Heart left ventricle (tissue), 13 donors: ENCODE measurements around the gene ROM1.
"Not testable (repeated sequence)": the region's sequence is repeated elsewhere in the genome, so short reads cannot be mapped to it uniquely, and the experiment has no call there.

Experiments
- POLR2A ChIP-seq, 2 donors: fragments of 450-650 bp; IDR thresholded peaks; one replicate each; pipeline ENCODE4 v1.6.1; 2017; ENCODE audit warnings: antibody characterized with exemption in 2 of 2, mild to moderate bottlenecking in 2 of 2, moderate library complexity in 2 of 2
- TF ChIP-seq, protein P1 (sequence below), 12 donors: fragments of 200-600 bp; sonication (generic) in 4 of 12; IDR thresholded peaks; one replicate each; pipeline versions ENCODE4 v1.5.0 to v1.8.0; 2018 to 2022; ENCODE audit warnings: antibody characterized with exemption in 12 of 12, mild to moderate bottlenecking in 5 of 12
- donor health status: ischemic (EF 13 %, LVEDD 7.1; RV severe dilation, severe dysfunction).
- donor health status: DM: no; HTN: yes; CAD: no.
- donor health status: DM: no; HTN: no; CAD: no.
- donor health status: ischemic (EF 25% LVEDD 6.9; RV normal size, moderate dysfunction).
- donor health status: ischemic (EF 25% LVEDD 5.7; RV mildly dilated, moderate dysfunction).
- donor health status: ischemic (EF 35%, LVEDD 5.7; RV mildly dilated, moderate dysfunction).
- donor health status: nonischemic (EF 11% LVEDD 7.7; RV severe dilation, severe dysfunction).
- donor health status: DM: yes; HTN: yes; CAD: no.
- donor health status: PGD.
- donor health status: ischemic (EF 29% LVEDD 5.4; RV normal size, mild dysfunction).
- donor health status: nonischemic (EF 23%, LVEDD 6.1; RV moderate dilation, normal function).

DNA sequence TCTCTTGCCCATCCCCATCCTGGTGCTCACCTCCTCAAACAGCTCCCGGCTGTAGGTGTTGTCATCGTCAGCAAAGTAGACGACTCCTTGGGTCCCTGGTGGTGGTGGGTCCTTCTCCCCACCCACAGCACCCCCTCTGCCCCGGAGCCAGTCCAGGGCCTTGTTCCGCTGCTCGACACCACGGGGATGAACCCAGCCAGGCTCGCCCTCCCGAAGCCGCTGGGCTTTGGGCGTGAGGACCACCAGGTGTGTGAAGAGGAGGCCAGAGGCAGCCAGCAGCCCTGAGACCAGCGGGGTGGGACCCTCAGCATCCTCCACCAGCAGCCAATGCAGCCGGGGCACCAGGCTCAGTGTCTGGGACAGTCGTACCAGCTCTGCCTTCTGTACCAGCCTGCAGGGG lies 3.9 kb downstream of the ROM1 start:
- TF ChIP-seq, protein P1, sequence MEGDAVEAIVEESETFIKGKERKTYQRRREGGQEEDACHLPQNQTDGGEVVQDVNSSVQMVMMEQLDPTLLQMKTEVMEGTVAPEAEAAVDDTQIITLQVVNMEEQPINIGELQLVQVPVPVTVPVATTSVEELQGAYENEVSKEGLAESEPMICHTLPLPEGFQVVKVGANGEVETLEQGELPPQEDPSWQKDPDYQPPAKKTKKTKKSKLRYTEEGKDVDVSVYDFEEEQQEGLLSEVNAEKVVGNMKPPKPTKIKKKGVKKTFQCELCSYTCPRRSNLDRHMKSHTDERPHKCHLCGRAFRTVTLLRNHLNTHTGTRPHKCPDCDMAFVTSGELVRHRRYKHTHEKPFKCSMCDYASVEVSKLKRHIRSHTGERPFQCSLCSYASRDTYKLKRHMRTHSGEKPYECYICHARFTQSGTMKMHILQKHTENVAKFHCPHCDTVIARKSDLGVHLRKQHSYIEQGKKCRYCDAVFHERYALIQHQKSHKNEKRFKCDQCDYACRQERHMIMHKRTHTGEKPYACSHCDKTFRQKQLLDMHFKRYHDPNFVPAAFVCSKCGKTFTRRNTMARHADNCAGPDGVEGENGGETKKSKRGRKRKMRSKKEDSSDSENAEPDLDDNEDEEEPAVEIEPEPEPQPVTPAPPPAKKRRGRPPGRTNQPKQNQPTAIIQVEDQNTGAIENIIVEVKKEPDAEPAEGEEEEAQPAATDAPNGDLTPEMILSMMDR (IDR thresholded peaks at IDR 0.05): not testable (repeated sequence)
- TF ChIP-seq POLR2A (IDR thresholded peaks at IDR 0.05): not testable (repeated sequence)
